Prostate gland (tissue), 2 donors: ENCODE results near the gene NDUFS2.

Source experiments
- POLR2A ChIP-seq: fragments of 450-650 bp; IDR thresholded peaks from one replicate; pipeline ENCODE4 v1.6.1; 2016; ENCODE audit warnings: antibody characterized with exemption, mild to moderate bottlenecking
- POLR2AphosphoS5 ChIP-seq: sonication (generic); formaldehyde crosslinking; IDR thresholded peaks from one replicate; pipeline ENCODE4 v1.6.1; 2017; ENCODE audit warnings: antibody characterized with exemption
- TF ChIP-seq, protein P1 (sequence below), 4 experiments: fragments of 200-600 bp in 2 of 4; fragments of 450-650 bp in 2 of 4; sonication (generic) in 2 of 4; IDR thresholded peaks; 1 replicate in 3 of 4; 2 replicates in 1 of 4; pipeline ENCODE4 v1.5.1; 2016 to 2019; ENCODE audit warnings: antibody characterized with exemption in 4 of 4, mild to moderate bottlenecking in 2 of 4, moderate library complexity in 2 of 4

- no peak for TF ChIP-seq POLR2A
- TF ChIP-seq, protein P1, sequence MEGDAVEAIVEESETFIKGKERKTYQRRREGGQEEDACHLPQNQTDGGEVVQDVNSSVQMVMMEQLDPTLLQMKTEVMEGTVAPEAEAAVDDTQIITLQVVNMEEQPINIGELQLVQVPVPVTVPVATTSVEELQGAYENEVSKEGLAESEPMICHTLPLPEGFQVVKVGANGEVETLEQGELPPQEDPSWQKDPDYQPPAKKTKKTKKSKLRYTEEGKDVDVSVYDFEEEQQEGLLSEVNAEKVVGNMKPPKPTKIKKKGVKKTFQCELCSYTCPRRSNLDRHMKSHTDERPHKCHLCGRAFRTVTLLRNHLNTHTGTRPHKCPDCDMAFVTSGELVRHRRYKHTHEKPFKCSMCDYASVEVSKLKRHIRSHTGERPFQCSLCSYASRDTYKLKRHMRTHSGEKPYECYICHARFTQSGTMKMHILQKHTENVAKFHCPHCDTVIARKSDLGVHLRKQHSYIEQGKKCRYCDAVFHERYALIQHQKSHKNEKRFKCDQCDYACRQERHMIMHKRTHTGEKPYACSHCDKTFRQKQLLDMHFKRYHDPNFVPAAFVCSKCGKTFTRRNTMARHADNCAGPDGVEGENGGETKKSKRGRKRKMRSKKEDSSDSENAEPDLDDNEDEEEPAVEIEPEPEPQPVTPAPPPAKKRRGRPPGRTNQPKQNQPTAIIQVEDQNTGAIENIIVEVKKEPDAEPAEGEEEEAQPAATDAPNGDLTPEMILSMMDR (IDR thresholded peaks at IDR 0.05): no peak
- no peak for TF ChIP-seq POLR2AphosphoS5
Measured at GRCh38 chr1:161196521-161197451, 5.4 kb upstream of the NDUFS2 start.
